H1 (cell line): ENCODE data around the gene UQCRFS1. TPM values are rescaled to one million over a fixed set of nuclear protein-coding genes. Genes with fewer than 3 reads are reported as not detected.

Experiments used
- USF2 ChIP-seq: IDR thresholded peaks from 2 replicates; pipeline ENCODE4 v1.6.1; 2011; ENCODE audit warnings: low read length, improper control_type of control experiment
- polyA plus RNA-seq, 7 experiments: library from polyadenylated mRNA; depleted of rRNA in 3 of 7; stranded (reverse) in 5 of 7; unstranded in 2 of 7; fragments of >200 nt in 5 of 7; fragments of 200-250 nt in 2 of 7; gene quantifications; 1 replicate in 5 of 7; 2 replicates in 1 of 7; 4 replicates in 1 of 7; pipeline versions ENCODE4 v1.2.1 to v1.2.3, GENCODE V29; 2011 to 2013; ENCODE audit warnings: missing spikeins in 2 of 7, mixed read lengths in 2 of 7
- total RNA-seq: library from RNA; stranded (reverse); fragmentation: NEBNext Ultra II Directional; extraction: Animal tissue kit (Norgen Biotek cat#: 25700); gene quantifications from 2 replicates; pipeline ENCODE4 v1.2.1, GENCODE V29; 2021

Gene UQCRFS1
- total and polyA plus RNA-seq, 2 of the 8 experiments (the other 6 are each of a cell fraction or from before 2014, with no cell fraction given) = 52.4 to 59.1 TPM

GRCh38 chr19:29189033-29189360, 24.0 kb downstream of the UQCRFS1 start (continued):
- TF ChIP-seq USF2 = no peak
- TF ChIP-seq, all 59 proteins: peak for 0
